Adrenal gland (tissue), 12 donors: ENCODE measurements around the gene ABHD17A. TPM values are rescaled to one million over a fixed set of nuclear protein-coding genes. Genes with fewer than 3 reads are reported as not detected.

ENCODE experiments used
- DNase-seq, 7 donors: peaks; one replicate each; pipeline ENCODE4 v3.0.0-alpha.2; 2019 to 2020
- H3K27ac ChIP-seq, 5 donors: fragments of 200-600 bp; sonication (generic) in 4 of 5; 1 replicate in 3 of 5; 2 replicates in 2 of 5; pipeline versions ENCODE4 v1.5.1 to v1.8.0; 2016 to 2020; ENCODE audit warnings: mild to moderate bottlenecking in 1 of 5
- H3K27me3 ChIP-seq: fragments of 200-600 bp; 2 replicates; pipeline ENCODE4 v1.8.0; 2021
- H3K36me3 ChIP-seq, 2 donors: fragments of 200-600 bp; replicated peaks in 1 of 2; 1 replicate in 1 of 2; 2 replicates in 1 of 2; pipeline versions ENCODE4 v1.5.1 to v1.8.0; 2018 to 2022
- H3K4me1 ChIP-seq, 2 donors: fragments of 200-600 bp; replicated peaks in 1 of 2; 1 replicate in 1 of 2; 2 replicates in 1 of 2; pipeline versions ENCODE4 v1.5.1 to v1.8.0; 2018 to 2021
- H3K4me3 ChIP-seq, 4 donors: fragments of 200-600 bp; sonication (generic) in 3 of 4; one replicate each; pipeline ENCODE4 v1.5.1; 2016 to 2018
- H3K9me3 ChIP-seq, 3 donors: fragments of 200-600 bp; sonication (generic) in 1 of 3; replicated peaks in 1 of 3; 1 replicate in 2 of 3; 2 replicates in 1 of 3; pipeline versions ENCODE4 v1.5.1 to v1.8.0; 2016 to 2021
- CTCF ChIP-seq, 6 experiments: fragments of 450-650 bp in 4 of 6; fragments of 200-600 bp in 2 of 6; sonication (generic) in 1 of 6; IDR thresholded peaks; 1 replicate in 5 of 6; 2 replicates in 1 of 6; pipeline versions ENCODE4 v1.5.1 to v1.8.0; 2016 to 2021; ENCODE audit warnings: antibody characterized with exemption in 6 of 6, mild to moderate bottlenecking in 2 of 6, moderate library complexity in 1 of 6
- POLR2A ChIP-seq, 2 donors: fragments of 450-650 bp; IDR thresholded peaks; one replicate each; pipeline ENCODE4 v1.6.1; 2017; ENCODE audit warnings: antibody characterized with exemption in 2 of 2, mild to moderate bottlenecking in 2 of 2, moderate library complexity in 1 of 2
- WGBS, 4 donors: extraction: QIAGEN DNeasy Blood & Tissue Kit in 2 of 4; methylation state at CpG; one replicate each; pipeline versions ENCODE4 v1.1.5 to v1.1.7; 2013 to 2017; 5-methylcytosine and 5-hydroxymethylcytosine counted together
- intact Hi-C, 2 donors: fragments of 100-400 bp; cut with DNase I; formaldehyde crosslinking; loops; one replicate each; pipeline versions ENCODE4 v1.14.1 to v1.15.0; 2022 to 2023
- polyA plus RNA-seq, 3 donors: library from polyadenylated mRNA; stranded (reverse); fragments of 200-250 nt in 2 of 3; fragments of 350-450 nt in 1 of 3; fragmentation: Illumina TruSeq in 1 of 3; extraction: RNeasy Lipid Tissue Mini Kit (QIAGEN cat#74804) in 1 of 3; gene quantifications; one replicate each; pipeline ENCODE4 v1.2.3, GENCODE V29; 2013 to 2014
- total RNA-seq, 9 donors: library from RNA; depleted of rRNA in 4 of 9; stranded (reverse); fragments of >200 nt in 4 of 9; fragments of 120-200 nt in 1 of 9; fragmentation: NEBNext Ultra II Directional in 1 of 9; extraction: Animal tissue kit (Norgen Biotek cat#: 25700) in 1 of 9; gene quantifications; one replicate each; pipeline versions ENCODE4 v1.1.0 to v1.2.4, GENCODE V29; 2013 to 2023
- donor health status: healthy with polysubstance abuse.
- donor health status: Bipolar disorder and iron deficiency.
- donor health status: DM: yes; HTN: yes; CAD: no.
- donor health status: DM: no; HTN: no; CAD: no.
- donor health status: DM: no; HTN: no; CAD: no.
- donor health status: DM: yes; HTN: yes; CAD: no.

Gene ABHD17A
- total and polyA plus RNA-seq, 12 donors = 2.5 to 235 (median 99.4) TPM

GRCh38 chr19:1914826-1915341 is 29.6 kb upstream of the ABHD17A start:
- H3K9me3 ChIP-seq = no peaks in the 10 kb centered on the region
- TF ChIP-seq POLR2A (IDR thresholded peaks at IDR 0.05) = no peak
- TF ChIP-seq CTCF (IDR thresholded peaks at IDR 0.05) = no peak
- no peak overlapping the region for H3K27ac ChIP-seq
- DNase-seq = no peak
- peaks cover 0 to 43% of the 10 kb centered on the region in 2 donors for H3K36me3 ChIP-seq
- 67 to 98% (median 95%) methylated on average over 1 to 23 of the region's 23 CpGs for WGBS, 4 donors
- H3K27me3 ChIP-seq = no peaks in the 10 kb centered on the region
- intact Hi-C loops = no loop called here
- H3K4me3 ChIP-seq = no peak overlapping the region
- H3K4me1 ChIP-seq = no peaks in the 10 kb centered on the region

GRCh38 chr19:1913781-1914577 is 28.7 kb upstream of the ABHD17A start:
- Histone ChIP-seq H3K36me3 (peaks cover 0 to 39% of the 10 kb centered on the region in 2 donors), H3K4me1 (peaks cover 0 to 6% of the 10 kb centered on the region in 2 donors), H3K27me3 (no peaks in the 10 kb centered on the region), H3K27ac (no peak overlapping the region), H3K9me3 (no peaks in the 10 kb centered on the region), H3K4me3 (no peak overlapping the region)
- 88 to 93% (median 89%) methylated on average over 6 to 23 of the region's 23 CpGs for WGBS, 4 donors
- DNase-seq = no peak
- intact Hi-C loops = no loop called here
- TF ChIP-seq POLR2A (IDR thresholded peaks at IDR 0.05) (no peak), CTCF (IDR thresholded peaks at IDR 0.05) (no peak)

- intact Hi-C loops = no loop called here
- peaks cover 0 to 10% of the 10 kb centered on the region in 2 donors for H3K4me1 ChIP-seq
- DNase-seq = no peak
- TF ChIP-seq POLR2A (IDR thresholded peaks at IDR 0.05) (no peak), CTCF (IDR thresholded peaks at IDR 0.05) (no peak)
- H3K4me3 ChIP-seq = no peak overlapping the region
- H3K27ac ChIP-seq = no peak overlapping the region
- H3K27me3 ChIP-seq = no peaks in the 10 kb centered on the region
- no peaks in the 10 kb centered on the region for H3K9me3 ChIP-seq
- WGBS, 4 donors = 96 to 98% (median 97%) methylated on average over 60 to 77 of the region's 77 CpGs
- H3K36me3 ChIP-seq = peaks cover 0 to 28% of the 10 kb centered on the region in 2 donors
These were observed 27.6 kb upstream of the ABHD17A start for GRCh38 chr19:1912760-1913505.

GRCh38 chr19:1911995-1912394 is 26.7 kb upstream of the ABHD17A start:
- DNase-seq = no peak
- no peak overlapping the region for H3K27ac ChIP-seq
- WGBS, 4 donors = 93 to 99% (median 96%) methylated on average over 8 to 37 of the region's 37 CpGs

More at GRCh38 chr19:1911995-1912394, 26.7 kb upstream of the ABHD17A start:
- intact Hi-C loops = no loop called here
- no peak for TF ChIP-seq CTCF (IDR thresholded peaks at IDR 0.05)
- no peak for TF ChIP-seq POLR2A (IDR thresholded peaks at IDR 0.05)
- Histone ChIP-seq H3K9me3 (no peaks in the 10 kb centered on the region), H3K27me3 (no peaks in the 10 kb centered on the region), H3K4me1 (peaks cover 6 to 17% of the 10 kb centered on the region in 2 donors), H3K4me3 (no peak overlapping the region), H3K36me3 (peaks cover 0 to 23% of the 10 kb centered on the region in 2 donors)
